Colonic mucosa (tissue), 4 donors: ENCODE data around the gene DIAPH1. TPM values are rescaled to one million over a fixed set of nuclear protein-coding genes. Genes with fewer than 3 reads are reported as not detected.

Experiments
- DNase-seq: peaks from one replicate; pipeline ENCODE4 v3.0.0-alpha.2; 2020
- H3K27ac ChIP-seq: fragments of 200-600 bp; one replicate; pipeline ENCODE4 v1.8.0; 2021
- H3K27me3 ChIP-seq: fragments of 200-600 bp; one replicate; pipeline ENCODE4 v1.8.0; 2021
- H3K36me3 ChIP-seq: fragments of 200-600 bp; one replicate; pipeline ENCODE4 v1.8.0; 2021
- H3K4me1 ChIP-seq: fragments of 200-600 bp; one replicate; pipeline ENCODE4 v1.8.0; 2021; ENCODE audit warnings: mild to moderate bottlenecking
- H3K4me3 ChIP-seq: fragments of 200-600 bp; one replicate; pipeline ENCODE4 v1.8.0; 2021
- H3K9ac ChIP-seq, 2 donors: one replicate each; pipeline ENCODE4 v1.7.0; 2013; ENCODE audit warnings: control low read depth in 2 of 2, low read depth in 2 of 2, low read length in 2 of 2
- H3K9me3 ChIP-seq: fragments of 200-600 bp; one replicate; pipeline ENCODE4 v1.8.0; 2021
- intact Hi-C: fragments of 100-400 bp; cut with DNase I; formaldehyde crosslinking; loops from one replicate; pipeline ENCODE4 v1.14.1; 2022
- total RNA-seq, 2 donors: library from RNA; stranded (reverse); fragmentation: NEBNext Ultra II Directional in 1 of 2; extraction: Animal tissue kit (Norgen Biotek cat#: 25700) in 1 of 2; gene quantifications; one replicate each; pipeline ENCODE4 v1.2.1, GENCODE V29; 2021
- TF ChIP-seq, protein P1 (sequence below): fragments of 200-600 bp; IDR thresholded peaks from one replicate; pipeline ENCODE4 v1.8.0; 2022; ENCODE audit warnings: antibody characterized with exemption, mild to moderate bottlenecking
- donor health status: healthy.
- donor health status: DM: no; HTN: no; CAD: no.
- donor health status: DM: no; HTN: no; CAD: no.

DIAPH1 gene
- total RNA-seq, 2 donors from 2014 or later, result 113 to 143 TPM

DNA sequence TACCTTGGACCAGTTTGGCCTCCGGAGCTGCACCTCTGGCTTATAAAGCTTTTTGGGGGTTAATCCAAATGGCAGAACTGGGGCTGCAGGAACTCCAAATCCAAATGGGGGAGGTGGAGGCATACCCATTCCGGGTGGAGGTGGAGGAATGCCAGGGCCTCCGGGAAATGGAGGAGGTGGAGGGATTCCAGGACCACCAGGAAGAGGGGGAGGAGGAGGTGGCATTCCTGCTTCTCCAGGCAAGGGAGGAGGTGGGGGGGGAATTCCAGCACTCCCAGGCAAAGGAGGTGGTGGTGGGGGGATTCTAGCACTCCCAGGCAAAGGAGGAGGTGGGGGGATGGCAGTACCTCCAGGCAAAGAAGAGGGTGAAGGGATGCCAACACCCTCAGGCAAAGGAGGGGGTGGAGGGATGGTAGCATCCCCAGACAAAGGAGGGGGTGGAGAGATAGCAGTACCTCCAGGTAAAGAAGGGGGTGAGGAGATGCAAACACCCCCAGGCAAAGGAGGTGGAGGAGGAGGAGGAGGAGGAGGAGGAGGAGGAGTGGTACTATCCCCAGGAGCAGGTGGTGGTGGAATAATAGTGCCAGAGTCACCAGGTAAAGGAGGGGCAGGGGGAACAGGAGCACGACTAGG lies 45.2 kb downstream of the DIAPH1 start:
- no peak for DNase-seq
- TF ChIP-seq, protein P1, sequence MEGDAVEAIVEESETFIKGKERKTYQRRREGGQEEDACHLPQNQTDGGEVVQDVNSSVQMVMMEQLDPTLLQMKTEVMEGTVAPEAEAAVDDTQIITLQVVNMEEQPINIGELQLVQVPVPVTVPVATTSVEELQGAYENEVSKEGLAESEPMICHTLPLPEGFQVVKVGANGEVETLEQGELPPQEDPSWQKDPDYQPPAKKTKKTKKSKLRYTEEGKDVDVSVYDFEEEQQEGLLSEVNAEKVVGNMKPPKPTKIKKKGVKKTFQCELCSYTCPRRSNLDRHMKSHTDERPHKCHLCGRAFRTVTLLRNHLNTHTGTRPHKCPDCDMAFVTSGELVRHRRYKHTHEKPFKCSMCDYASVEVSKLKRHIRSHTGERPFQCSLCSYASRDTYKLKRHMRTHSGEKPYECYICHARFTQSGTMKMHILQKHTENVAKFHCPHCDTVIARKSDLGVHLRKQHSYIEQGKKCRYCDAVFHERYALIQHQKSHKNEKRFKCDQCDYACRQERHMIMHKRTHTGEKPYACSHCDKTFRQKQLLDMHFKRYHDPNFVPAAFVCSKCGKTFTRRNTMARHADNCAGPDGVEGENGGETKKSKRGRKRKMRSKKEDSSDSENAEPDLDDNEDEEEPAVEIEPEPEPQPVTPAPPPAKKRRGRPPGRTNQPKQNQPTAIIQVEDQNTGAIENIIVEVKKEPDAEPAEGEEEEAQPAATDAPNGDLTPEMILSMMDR, result no peak
- Histone ChIP-seq H3K27ac (no peak overlapping the region), H3K36me3 (peaks cover 25% of the 10 kb centered on the region), H3K9me3 (no peaks in the 10 kb centered on the region), H3K4me1 (no peaks in the 10 kb centered on the region), H3K27me3 (no peaks in the 10 kb centered on the region), H3K9ac (no peak overlapping the region), H3K4me3 (no peak overlapping the region)
- intact Hi-C loops, result no loop called here

DNA sequence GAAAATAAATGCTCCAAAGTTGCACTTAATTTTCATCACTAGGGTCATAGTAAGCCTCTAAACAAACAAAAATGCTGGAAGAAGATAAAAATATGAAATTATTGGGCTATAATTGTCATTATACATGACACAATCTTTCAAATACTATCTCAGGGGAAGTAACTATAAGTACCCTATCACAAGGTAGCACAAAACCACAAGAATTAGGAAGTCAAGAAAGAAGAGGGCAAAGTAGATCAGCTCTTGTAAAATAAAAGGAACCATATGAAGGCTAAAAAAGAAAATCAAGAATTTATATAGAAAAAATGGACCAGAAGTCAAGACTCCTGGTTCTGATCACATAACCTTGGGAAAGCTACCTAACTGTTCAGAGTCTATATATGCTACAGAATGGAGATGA lies 48.1 kb downstream of the DIAPH1 start:
- TF ChIP-seq, protein P1, result no peak
- H3K27ac ChIP-seq, result no peak overlapping the region
- no peaks in the 10 kb centered on the region for H3K9me3 ChIP-seq
- no peak overlapping the region for H3K9ac ChIP-seq
- peaks cover 13% of the 10 kb centered on the region for H3K36me3 ChIP-seq
- no peak overlapping the region for H3K4me3 ChIP-seq
- intact Hi-C loops, result no loop called here
- no peaks in the 10 kb centered on the region for H3K27me3 ChIP-seq
- H3K4me1 ChIP-seq, result no peaks in the 10 kb centered on the region
- DNase-seq, result no peak

DNA sequence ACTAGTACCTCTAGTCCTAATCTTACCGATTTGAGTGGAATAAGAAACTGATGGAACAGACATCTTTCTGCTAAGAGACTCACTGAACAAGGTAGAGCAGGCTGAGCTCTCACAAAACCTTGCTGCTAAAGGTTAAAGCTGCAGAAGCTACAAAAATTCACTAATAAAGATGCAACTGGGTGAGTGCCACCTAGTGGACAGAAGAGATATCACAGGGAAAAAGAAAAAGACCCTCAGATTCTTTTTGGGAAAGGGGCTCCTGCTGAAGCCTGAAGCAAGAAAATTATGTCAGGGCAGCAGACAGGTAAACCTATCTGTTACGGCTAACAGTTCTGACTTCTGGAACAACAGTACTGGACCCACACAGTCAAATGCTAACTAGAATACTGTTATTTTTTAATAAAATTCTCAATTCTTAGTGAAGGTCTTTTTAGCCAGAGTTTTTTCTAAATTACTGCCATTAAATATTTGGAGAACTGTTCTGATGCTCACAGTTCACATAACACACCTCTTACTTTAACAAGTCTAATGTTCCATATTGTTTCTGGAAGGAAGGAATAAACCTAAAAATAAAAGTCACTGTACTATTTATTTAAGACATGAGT lies 51.2 kb downstream of the DIAPH1 start:
- DNase-seq, result no peak
- Histone ChIP-seq H3K4me1 (no peaks in the 10 kb centered on the region), H3K36me3 (peaks cover 13% of the 10 kb centered on the region), H3K27me3 (no peaks in the 10 kb centered on the region), H3K9me3 (no peaks in the 10 kb centered on the region), H3K4me3 (no peak overlapping the region), H3K27ac (no peak overlapping the region), H3K9ac (no peak overlapping the region)
- intact Hi-C loops, result loop anchor here (10.0 kb wide), 1 partner anchor 153 kb away; the partner anchor contains the start of genes PCDHGA10 and PCDHGB7
- TF ChIP-seq, protein P1, result peak; percentile 92

DNA sequence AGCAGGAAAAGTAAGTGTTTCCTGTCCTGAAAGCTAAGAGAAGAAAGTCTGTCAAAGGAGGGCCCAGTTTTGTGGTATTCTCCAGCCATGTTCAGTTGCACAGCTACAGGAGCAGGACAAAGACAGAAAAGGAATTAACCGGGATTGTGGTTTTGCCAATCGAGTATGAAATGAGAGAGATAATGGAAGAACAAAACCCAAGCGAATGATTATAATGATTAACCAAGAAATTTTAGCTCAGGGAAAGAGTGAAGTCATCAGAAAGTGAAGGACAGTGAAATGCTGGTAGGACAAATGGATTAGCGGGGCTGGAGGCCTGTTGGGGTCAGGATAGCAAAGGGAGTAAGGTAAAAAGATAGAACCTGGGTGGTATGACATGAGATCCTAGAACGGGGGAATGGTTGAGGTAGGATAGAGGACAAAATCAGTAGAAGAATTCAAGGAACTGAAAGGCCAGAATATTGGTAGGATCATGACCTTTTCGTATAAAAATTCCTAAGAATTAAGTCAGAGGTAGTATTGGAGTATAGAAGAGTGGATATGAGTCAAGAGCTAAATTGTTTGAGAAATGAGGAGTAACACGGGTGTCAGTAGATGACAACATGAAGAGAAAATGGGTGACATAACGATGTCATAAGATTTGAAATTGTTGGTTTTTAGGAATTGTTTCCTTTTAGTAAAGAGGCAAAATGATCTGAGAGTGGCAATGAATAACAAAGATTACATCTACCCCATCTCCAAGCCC lies 52.8 kb downstream of the DIAPH1 start:
- Histone ChIP-seq H3K4me3 (no peak overlapping the region), H3K27ac (no peak overlapping the region), H3K36me3 (peaks cover 3% of the 10 kb centered on the region), H3K4me1 (no peaks in the 10 kb centered on the region), H3K27me3 (no peaks in the 10 kb centered on the region), H3K9me3 (no peaks in the 10 kb centered on the region), H3K9ac (no peak overlapping the region)
- intact Hi-C loops, result loop anchor here (10.0 kb wide), 1 partner anchor 151 kb away; the partner anchor contains the start of genes PCDHGA10 and PCDHGB7
- no peak for DNase-seq
- TF ChIP-seq, protein P1, result no peak

DNA sequence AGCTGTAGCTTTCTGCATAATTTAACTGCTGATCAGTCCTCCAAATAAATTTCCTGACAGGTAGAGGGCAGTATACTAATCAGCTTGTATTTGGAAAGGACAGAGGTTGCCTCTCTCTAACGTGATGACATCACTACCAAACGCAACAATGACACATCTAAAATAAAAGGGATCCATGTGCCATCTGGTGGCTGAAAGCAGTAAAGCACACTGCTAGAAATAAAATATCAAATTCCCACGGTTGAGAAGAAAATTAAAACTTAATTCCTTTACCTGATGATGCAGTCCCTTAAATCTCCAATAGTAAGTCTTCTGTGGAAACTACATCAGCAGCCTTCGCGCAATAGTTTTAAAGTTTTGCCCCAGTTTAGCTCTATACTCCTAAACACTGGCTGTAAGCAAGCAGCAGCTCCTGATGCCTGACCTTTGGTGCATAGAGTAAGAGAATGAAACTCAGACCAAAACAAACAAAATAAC lies 54.5 kb downstream of the DIAPH1 start:
- no peak overlapping the region for H3K27ac ChIP-seq
- H3K9ac ChIP-seq, result peak overlapping the region in 1 of 2 donors; percentile 10
- no peaks in the 10 kb centered on the region for H3K9me3 ChIP-seq
- H3K4me3 ChIP-seq, result no peak overlapping the region
- intact Hi-C loops, result loop anchor here (5.0 to 10.0 kb wide), 3 partner anchors 37 to 242 kb away; partner anchors contain the start of genes PCDHGA10, PCDHGB7 and TAF7
- H3K36me3 ChIP-seq, result no peaks in the 10 kb centered on the region
- peak; percentile 82 for DNase-seq
- no peaks in the 10 kb centered on the region for H3K4me1 ChIP-seq
- no peaks in the 10 kb centered on the region for H3K27me3 ChIP-seq
- TF ChIP-seq, protein P1, result peak; percentile 94
